ENCODE data around the gene NRG3. TPM values are rescaled to one million over a fixed set of nuclear protein-coding genes. Genes with fewer than 3 reads are reported as not detected.

The NRG3 gene
- total and polyA plus RNA-seq, 11 donors = 0.11 to 0.41 (median 0.27) TPM; not detected in 7

- peaks cover 0 to 5% (median 0%) of the 10 kb centered on the region in 12 donors for H3K4me1 ChIP-seq
- ATAC-seq (no peak), DNase-seq (no peak)
- 95 to 100% (median 99%) methylated on average over 1 of the region's 1 CpG for WGBS, 4 donors
- no peak overlapping the region for H3K4me3 ChIP-seq
- no peaks in the 10 kb centered on the region for H3K9me3 ChIP-seq
- no peak for TF ChIP-seq POLR2A (IDR thresholded peaks at IDR 0.05)
- TF ChIP-seq, protein P1, sequence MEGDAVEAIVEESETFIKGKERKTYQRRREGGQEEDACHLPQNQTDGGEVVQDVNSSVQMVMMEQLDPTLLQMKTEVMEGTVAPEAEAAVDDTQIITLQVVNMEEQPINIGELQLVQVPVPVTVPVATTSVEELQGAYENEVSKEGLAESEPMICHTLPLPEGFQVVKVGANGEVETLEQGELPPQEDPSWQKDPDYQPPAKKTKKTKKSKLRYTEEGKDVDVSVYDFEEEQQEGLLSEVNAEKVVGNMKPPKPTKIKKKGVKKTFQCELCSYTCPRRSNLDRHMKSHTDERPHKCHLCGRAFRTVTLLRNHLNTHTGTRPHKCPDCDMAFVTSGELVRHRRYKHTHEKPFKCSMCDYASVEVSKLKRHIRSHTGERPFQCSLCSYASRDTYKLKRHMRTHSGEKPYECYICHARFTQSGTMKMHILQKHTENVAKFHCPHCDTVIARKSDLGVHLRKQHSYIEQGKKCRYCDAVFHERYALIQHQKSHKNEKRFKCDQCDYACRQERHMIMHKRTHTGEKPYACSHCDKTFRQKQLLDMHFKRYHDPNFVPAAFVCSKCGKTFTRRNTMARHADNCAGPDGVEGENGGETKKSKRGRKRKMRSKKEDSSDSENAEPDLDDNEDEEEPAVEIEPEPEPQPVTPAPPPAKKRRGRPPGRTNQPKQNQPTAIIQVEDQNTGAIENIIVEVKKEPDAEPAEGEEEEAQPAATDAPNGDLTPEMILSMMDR (IDR thresholded peaks at IDR 0.05) = no peak
- intact Hi-C loops (cut with DNase I) = loop anchor here in 3 of 10 donors (2.0 to 5.0 kb wide), 2 partner anchors 1070 to 1071 kb away; no protein-coding TSS in a partner anchor
- no peaks in the 10 kb centered on the region for H3K27me3 ChIP-seq
- no peaks in the 10 kb centered on the region for H3K36me3 ChIP-seq
- H3K27ac ChIP-seq = no peak overlapping the region
Observed at GRCh38 chr10:82801289-82801688, 926.3 kb downstream of the NRG3 start.

DNA sequence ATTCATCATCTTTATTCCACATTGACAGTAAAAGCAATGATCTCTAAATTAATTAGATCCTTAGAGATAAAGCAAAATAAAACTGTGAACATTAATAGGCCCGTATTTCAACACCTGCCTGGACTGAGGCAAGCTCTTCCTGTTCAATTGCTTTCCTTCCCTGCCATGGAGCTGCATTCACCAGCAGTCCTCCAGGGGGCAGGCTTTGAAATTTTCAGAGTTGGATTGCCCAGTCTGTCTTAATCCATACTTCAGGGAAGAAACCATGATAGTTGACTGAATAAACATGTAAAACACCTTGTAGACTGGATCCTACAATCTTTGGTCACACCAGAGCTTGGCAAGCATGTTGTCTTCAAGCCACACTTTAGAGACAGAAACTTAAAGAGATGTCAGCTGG is 936.6 kb downstream of the NRG3 start:
- Histone ChIP-seq H3K4me1 (no peaks in the 10 kb centered on the region), H3K27ac (no peak overlapping the region), H3K9me3 (no peaks in the 10 kb centered on the region), H3K36me3 (no peaks in the 10 kb centered on the region), H3K4me3 (no peak overlapping the region), H3K27me3 (no peaks in the 10 kb centered on the region)
- WGBS, 4 donors = 69 to 77% (median 72%) methylated on average over 1 of the region's 1 CpG
- no peak for TF ChIP-seq POLR2A (IDR thresholded peaks at IDR 0.05)
- TF ChIP-seq, protein P1 (IDR thresholded peaks at IDR 0.05) = peak in 6 of 12 donors; percentile 18 to 50 (median 37)
- ATAC-seq (no peak), DNase-seq (no peak)
- intact Hi-C loops (cut with DNase I) = no loop called here

GRCh38 chr10:82813856-82814255 is 938.9 kb downstream of the NRG3 start:
- Histone ChIP-seq H3K4me3 (no peak overlapping the region), H3K4me1 (no peaks in the 10 kb centered on the region), H3K27ac (no peak overlapping the region), H3K9me3 (no peaks in the 10 kb centered on the region), H3K36me3 (no peaks in the 10 kb centered on the region), H3K27me3 (no peaks in the 10 kb centered on the region)
- intact Hi-C loops (cut with DNase I) = no loop called here
- TF ChIP-seq, protein P1 (IDR thresholded peaks at IDR 0.05) = no peak
- no peak for TF ChIP-seq POLR2A (IDR thresholded peaks at IDR 0.05)
- DNase-seq (no peak), ATAC-seq (no peak)
- WGBS, 4 donors = 69 to 77% (median 71%) methylated on average over 5 of the region's 5 CpGs

- TF ChIP-seq, protein P1 (IDR thresholded peaks at IDR 0.05) = no peak
- TF ChIP-seq POLR2A (IDR thresholded peaks at IDR 0.05) = no peak
- Histone ChIP-seq H3K27me3 (no peaks in the 10 kb centered on the region), H3K36me3 (no peaks in the 10 kb centered on the region), H3K4me3 (no peak overlapping the region), H3K9me3 (no peaks in the 10 kb centered on the region), H3K27ac (no peak overlapping the region), H3K4me1 (no peaks in the 10 kb centered on the region)
- ATAC-seq (no peak), DNase-seq (no peak)
- intact Hi-C loops (cut with DNase I) = no loop called here
Observed at GRCh38 chr10:82814635-82815034, 939.6 kb downstream of the NRG3 start.
